ENCODE results near the gene SCAF4.
A peak's percentile ranks its signal among the peaks of the same experiment; 100 is the strongest.
"Not testable (repeated sequence)": the region's sequence is repeated elsewhere in the genome, so short reads cannot be mapped to it uniquely, and the experiment has no call there.

Gene SCAF4

GRCh38 chr21:31665397-31665796 lies 66.5 kb downstream of the SCAF4 start:
- Mint-ChIP-seq H3K27ac (no peak overlapping the region), H3K4me3 (no peak overlapping the region), H3K9me3 (no peaks in the 10 kb centered on the region), H3K27me3 (no peaks in the 10 kb centered on the region), H3K36me3 (peaks cover 63% of the 10 kb centered on the region), H3K4me1 (peaks cover 76% of the 10 kb centered on the region)
- CTCF ChIA-PET = no interaction called here
- DNase-seq = peak; percentile 36

GRCh38 chr21:31663584-31664249 lies 68.2 kb downstream of the SCAF4 start:
- CTCF ChIA-PET = no interaction called here
- Mint-ChIP-seq H3K4me1 (peaks cover 84% of the 10 kb centered on the region), H3K27ac (peak overlapping the region; percentile 65)

GRCh38 chr21:31660591-31660990 lies 71.3 kb downstream of the SCAF4 start:
- Mint-ChIP-seq H3K27me3 (no peaks in the 10 kb centered on the region), H3K9me3 (no peaks in the 10 kb centered on the region), H3K27ac (peak overlapping the region; percentile 93), H3K36me3 (peaks cover 33% of the 10 kb centered on the region), H3K4me3 (peak overlapping the region; percentile 96), H3K4me1 (peaks cover 74% of the 10 kb centered on the region)
- no peak for DNase-seq
- CTCF ChIA-PET = no interaction called here

More at GRCh38 chr21:31663584-31664249, 68.2 kb downstream of the SCAF4 start:
- Mint-ChIP-seq H3K36me3 (peaks cover 57% of the 10 kb centered on the region), H3K4me3 (no peak overlapping the region), H3K27me3 (no peaks in the 10 kb centered on the region), H3K9me3 (no peaks in the 10 kb centered on the region)
- DNase-seq = no peak

- Mint-ChIP-seq H3K36me3 (peaks cover 29% of the 10 kb centered on the region), H3K27ac (peak overlapping the region; percentile 93), H3K4me3 (peak overlapping the region; percentile 96), H3K4me1 (peaks cover 74% of the 10 kb centered on the region), H3K27me3 (no peaks in the 10 kb centered on the region), H3K9me3 (no peaks in the 10 kb centered on the region)
- CTCF ChIA-PET = no interaction called here
- no peak for DNase-seq
Measured at GRCh38 chr21:31660259-31660565, 71.7 kb downstream of the SCAF4 start.

- H3K4me3 Mint-ChIP-seq = peak within 1 kb of the TSS; percentile 99
- peaks cover 27% of the 10 kb centered on the region for H3K36me3 Mint-ChIP-seq
- DNase-seq = peak; percentile 98
- H3K4me1 Mint-ChIP-seq = peaks cover 77% of the 10 kb centered on the region
- H3K27ac Mint-ChIP-seq = peak within 1 kb of the TSS; percentile 99
- CTCF ChIA-PET = no interaction called here
- no peaks in the 10 kb centered on the region for H3K27me3 Mint-ChIP-seq
- H3K9me3 Mint-ChIP-seq = no peaks in the 10 kb centered on the region
Measured at GRCh38 chr21:31659536-31660258, 72.2 kb downstream of the SCAF4 start, which contains the start of gene SOD1. Gene SOD1 (plus strand): TSS chr21:31659693. CDS start chr21:31659770, 77 bp downstream.

GRCh38 chr21:31659286-31659535 lies 72.7 kb downstream of the SCAF4 start:
- DNase-seq = no peak
- Mint-ChIP-seq H3K36me3 (peaks cover 28% of the 10 kb centered on the region), H3K27me3 (no peaks in the 10 kb centered on the region), H3K27ac (peak overlapping the region; percentile 99), H3K9me3 (no peaks in the 10 kb centered on the region), H3K4me3 (peak overlapping the region; percentile 99), H3K4me1 (peaks cover 75% of the 10 kb centered on the region)
- CTCF ChIA-PET = no interaction called here

GRCh38 chr21:31658053-31658452 lies 73.9 kb downstream of the SCAF4 start:
- no peaks in the 10 kb centered on the region for H3K9me3 Mint-ChIP-seq
- CTCF ChIA-PET = no interaction called here
- H3K36me3 Mint-ChIP-seq = peaks cover 20% of the 10 kb centered on the region
- no peak overlapping the region for H3K4me3 Mint-ChIP-seq
- DNase-seq = no peak
- no peaks in the 10 kb centered on the region for H3K27me3 Mint-ChIP-seq
- H3K27ac Mint-ChIP-seq = peak overlapping the region; percentile 60
- peaks cover 65% of the 10 kb centered on the region for H3K4me1 Mint-ChIP-seq

- peaks cover 1% of the 10 kb centered on the region for H3K27me3 Mint-ChIP-seq
- peaks cover 49% of the 10 kb centered on the region for H3K4me1 Mint-ChIP-seq
- CTCF ChIA-PET = no interaction called here
- no peaks in the 10 kb centered on the region for H3K9me3 Mint-ChIP-seq
- H3K4me3 Mint-ChIP-seq = no peak overlapping the region
- no peak overlapping the region for H3K27ac Mint-ChIP-seq
- peaks cover 10% of the 10 kb centered on the region for H3K36me3 Mint-ChIP-seq
- no peak for DNase-seq
Measured at GRCh38 chr21:31656199-31657095, 75.5 kb downstream of the SCAF4 start.

GRCh38 chr21:31654821-31655580 lies 76.9 kb downstream of the SCAF4 start:
- H3K4me1 Mint-ChIP-seq = peaks cover 38% of the 10 kb centered on the region
- CTCF ChIA-PET = interaction anchor here (1.5 kb wide), 1 partner anchor 11 kb away, joined by 4 read pairs; no protein-coding TSS in a partner anchor
- peak overlapping the region; percentile 86 for H3K27ac Mint-ChIP-seq
- H3K4me3 Mint-ChIP-seq = peak overlapping the region; percentile 68
- DNase-seq = peak; percentile 49
- not testable (repeated sequence) for H3K27me3 Mint-ChIP-seq, H3K36me3 Mint-ChIP-seq, H3K9me3 Mint-ChIP-seq

GRCh38 chr21:31654340-31654739 lies 77.6 kb downstream of the SCAF4 start:
- H3K27ac Mint-ChIP-seq = peak overlapping the region; percentile 86

GRCh38 chr21:31651491-31651890 lies 80.4 kb downstream of the SCAF4 start:
- H3K4me3 Mint-ChIP-seq, H3K36me3 Mint-ChIP-seq, H3K27ac Mint-ChIP-seq, DNase-seq, H3K9me3 Mint-ChIP-seq, H3K27me3 Mint-ChIP-seq, CTCF ChIA-PET: not testable (repeated sequence)
- H3K4me1 Mint-ChIP-seq = peaks cover 21% of the 10 kb centered on the region

More at GRCh38 chr21:31654340-31654739, 77.6 kb downstream of the SCAF4 start:
- Mint-ChIP-seq H3K4me3 (no peak overlapping the region), H3K9me3 (no peaks in the 10 kb centered on the region), H3K27me3 (peaks cover 3% of the 10 kb centered on the region), H3K4me1 (peaks cover 36% of the 10 kb centered on the region), H3K36me3 (peaks cover 6% of the 10 kb centered on the region)
- DNase-seq = no peak
- CTCF ChIA-PET = interaction anchor here (1.5 kb wide), 1 partner anchor 12 kb away, joined by 4 read pairs; no protein-coding TSS in a partner anchor

GRCh38 chr21:31650930-31651329 lies 81.0 kb downstream of the SCAF4 start:
- CTCF ChIA-PET = no interaction called here
- no peak overlapping the region for H3K4me3 Mint-ChIP-seq
- H3K4me1 Mint-ChIP-seq = peaks cover 15% of the 10 kb centered on the region
- H3K36me3 Mint-ChIP-seq = peaks cover 3% of the 10 kb centered on the region
- no peak for DNase-seq
- H3K27ac Mint-ChIP-seq = no peak overlapping the region
- peaks cover 7% of the 10 kb centered on the region for H3K27me3 Mint-ChIP-seq
- no peaks in the 10 kb centered on the region for H3K9me3 Mint-ChIP-seq

GRCh38 chr21:31647650-31648049 lies 84.3 kb downstream of the SCAF4 start:
- no peak for DNase-seq
- CTCF ChIA-PET = no interaction called here
- no peaks in the 10 kb centered on the region for H3K9me3 Mint-ChIP-seq
- peaks cover 7% of the 10 kb centered on the region for H3K27me3 Mint-ChIP-seq
- H3K4me1 Mint-ChIP-seq = no peaks in the 10 kb centered on the region
- H3K27ac Mint-ChIP-seq = no peak overlapping the region
- H3K36me3 Mint-ChIP-seq = no peaks in the 10 kb centered on the region
- H3K4me3 Mint-ChIP-seq = no peak overlapping the region

- CTCF ChIA-PET = no interaction called here
- Mint-ChIP-seq H3K27ac (no peak overlapping the region), H3K36me3 (no peaks in the 10 kb centered on the region), H3K9me3 (peaks cover 1% of the 10 kb centered on the region), H3K4me1 (no peaks in the 10 kb centered on the region), H3K27me3 (peaks cover 4% of the 10 kb centered on the region), H3K4me3 (no peak overlapping the region)
- DNase-seq = no peak
Measured at GRCh38 chr21:31644643-31645042, 87.3 kb downstream of the SCAF4 start.

Data from activated naive CD4-positive, alpha-beta T cell treated with anti-CD3 and anti-CD28 coated beads, Interleukin-2, amount 10 ng/mL, durations not matched to agents 7 days and 5 days (primary cell).